Activated naive CD4-positive, alpha-beta T cell (primary cell): ENCODE data around the gene GPR32.
"Not testable (repeated sequence)": the region's sequence is repeated elsewhere in the genome, so short reads cannot be mapped to it uniquely, and the experiment has no call there.

Experiments used
- DNase-seq, 4 experiments: peaks; one replicate each; lab custom pipeline; 2025; lab: John Stamatoyannopoulos, UW

The GPR32 gene

GRCh38 chr19:50749490-50749889, 20.8 kb upstream of the GPR32 start:
- no peak for DNase-seq

DNA sequence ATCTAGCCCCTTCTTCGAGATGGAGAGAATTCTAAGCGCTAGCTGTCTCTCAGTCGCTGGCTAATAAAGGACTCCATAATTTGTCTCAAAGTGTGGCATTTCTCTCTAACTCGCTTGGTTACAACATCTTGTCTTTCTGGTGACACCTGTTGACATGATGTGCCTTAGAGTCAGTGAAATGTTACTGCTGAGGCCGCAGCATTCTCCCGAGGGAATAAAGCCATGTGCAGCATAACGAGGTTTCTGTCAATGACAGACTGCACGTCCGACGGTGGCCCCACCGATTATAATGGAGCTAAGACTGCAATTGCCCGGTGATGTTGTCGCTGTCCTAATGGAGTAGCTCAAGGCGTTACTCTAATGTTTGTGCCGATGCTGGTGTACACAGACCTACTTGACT, 20.3 kb upstream of the GPR32 start:
- DNase-seq, result no peak

- no peak for DNase-seq
Observed at GRCh38 chr19:50753879-50754278, 16.4 kb upstream of the GPR32 start.

DNA sequence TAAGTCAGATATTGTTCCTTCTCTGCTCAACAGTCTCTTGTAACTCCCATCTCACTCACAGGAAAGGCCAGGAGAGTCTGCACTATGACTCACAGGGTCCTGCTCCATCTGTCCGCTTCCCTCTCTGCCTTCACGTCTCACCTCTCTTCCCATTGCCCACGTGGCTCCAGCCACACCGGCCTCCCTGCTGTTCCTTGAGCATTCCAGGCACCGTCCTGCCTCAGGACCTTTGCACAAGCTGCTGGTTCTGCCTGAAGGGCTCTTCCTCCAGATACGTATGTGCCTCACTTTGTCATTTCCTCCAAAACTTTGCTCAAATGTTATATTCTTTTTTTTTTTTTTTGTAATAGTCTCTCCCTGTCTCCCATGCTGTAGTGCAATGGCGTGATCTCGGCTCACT, 14.0 kb upstream of the GPR32 start:
- not testable (repeated sequence) for DNase-seq

- not testable (repeated sequence) for DNase-seq
Observed at GRCh38 chr19:50757624-50758023, 12.6 kb upstream of the GPR32 start.

GRCh38 chr19:50759076-50759475, 11.2 kb upstream of the GPR32 start:
- not testable (repeated sequence) for DNase-seq

GRCh38 chr19:50759886-50760285, 10.4 kb upstream of the GPR32 start:
- no peak for DNase-seq

- not testable (repeated sequence) for DNase-seq
Observed at GRCh38 chr19:50761501-50761900, 8.8 kb upstream of the GPR32 start.

- not testable (repeated sequence) for DNase-seq
Observed at GRCh38 chr19:50763521-50763920, 6.7 kb upstream of the GPR32 start.

DNA sequence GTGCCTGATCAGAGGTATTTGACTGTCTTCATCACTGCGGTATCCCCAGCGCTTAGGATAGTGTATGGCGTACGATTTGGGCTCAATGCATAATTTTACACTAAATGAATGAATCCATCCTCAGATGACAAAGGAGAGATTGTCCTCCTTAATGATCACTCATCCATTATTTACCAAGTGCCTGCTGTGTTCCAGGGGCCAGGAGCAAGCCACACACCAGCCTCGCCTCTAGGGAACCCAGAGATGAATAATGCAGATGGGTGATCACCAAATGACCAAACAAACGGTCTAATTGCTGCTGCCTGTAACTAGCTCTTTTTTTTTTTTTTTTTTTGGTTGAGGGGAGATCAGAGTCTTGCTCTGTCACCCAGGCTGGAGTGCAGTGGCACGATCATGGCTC, 5.9 kb upstream of the GPR32 start:
- no peak for DNase-seq

GRCh38 chr19:50766746-50767145, 3.5 kb upstream of the GPR32 start:
- not testable (repeated sequence) for DNase-seq

DNA sequence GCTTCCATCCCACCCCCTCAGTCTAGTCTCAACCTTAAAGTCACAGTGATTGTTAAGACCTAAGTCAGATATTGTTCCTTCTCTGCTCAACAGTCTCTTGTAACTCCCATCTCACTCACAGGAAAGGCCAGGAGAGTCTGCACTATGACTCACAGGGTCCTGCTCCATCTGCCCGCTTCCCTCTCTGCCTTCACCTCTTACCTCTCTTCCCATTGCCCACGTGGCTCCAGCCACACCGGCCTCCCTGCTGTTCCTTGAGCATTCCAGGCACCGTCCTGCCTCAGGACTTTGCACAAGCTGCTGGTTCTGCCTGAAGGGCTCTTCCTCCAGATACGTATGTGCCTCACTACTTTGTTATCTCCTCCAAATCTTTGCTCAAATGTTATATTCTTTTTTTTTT, 3.0 kb upstream of the GPR32 start:
- DNase-seq, result not testable (repeated sequence)

DNA sequence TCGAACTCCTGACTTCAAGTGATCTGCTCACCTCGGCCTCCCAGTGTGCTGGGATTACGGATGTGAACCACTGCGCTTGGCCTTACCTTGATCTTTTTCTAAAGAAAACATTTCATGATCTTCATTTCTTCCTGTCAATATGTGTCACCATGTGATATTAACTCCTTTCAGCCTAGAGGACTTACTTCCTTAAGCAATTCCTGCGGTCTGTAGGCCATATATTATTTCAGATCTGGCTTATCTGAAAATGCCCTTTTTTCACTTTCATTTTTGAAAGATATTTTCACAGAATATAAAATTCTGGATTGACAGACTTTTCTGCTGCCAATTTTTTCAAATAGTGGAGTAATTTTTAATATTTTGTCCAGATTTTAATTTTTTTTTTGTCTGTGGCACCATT, 2.0 kb upstream of the GPR32 start:
- DNase-seq, result no peak

DNA sequence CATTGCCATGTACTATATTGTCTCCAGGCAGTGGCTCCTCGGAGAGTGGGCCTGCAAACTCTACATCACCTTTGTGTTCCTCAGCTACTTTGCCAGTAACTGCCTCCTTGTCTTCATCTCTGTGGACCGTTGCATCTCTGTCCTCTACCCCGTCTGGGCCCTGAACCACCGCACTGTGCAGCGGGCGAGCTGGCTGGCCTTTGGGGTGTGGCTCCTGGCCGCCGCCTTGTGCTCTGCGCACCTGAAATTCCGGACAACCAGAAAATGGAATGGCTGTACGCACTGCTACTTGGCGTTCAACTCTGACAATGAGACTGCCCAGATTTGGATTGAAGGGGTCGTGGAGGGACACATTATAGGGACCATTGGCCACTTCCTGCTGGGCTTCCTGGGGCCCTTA, 624 bp downstream of the GPR32 start:
- no peak for DNase-seq

DNA sequence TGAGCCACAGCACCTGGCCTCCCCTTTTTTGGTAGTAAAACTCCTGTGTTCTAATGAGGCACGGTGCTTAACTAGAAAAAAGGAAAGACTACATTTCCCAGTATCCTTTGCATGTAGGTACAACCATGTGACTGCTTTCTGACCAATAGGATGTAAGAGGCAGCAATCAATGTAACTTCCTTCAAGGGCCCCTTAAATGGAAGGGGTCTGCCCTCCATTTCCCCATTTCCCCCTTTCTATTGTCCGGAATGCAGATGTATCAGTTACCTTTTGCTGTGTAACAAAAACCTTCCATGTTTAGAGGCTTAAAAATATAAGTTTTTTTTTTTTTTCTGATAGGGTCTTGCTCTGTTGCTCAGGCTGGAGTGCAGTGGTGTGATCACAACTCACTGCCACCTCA, 2.2 kb downstream of the GPR32 start:
- DNase-seq, result no peak

- DNase-seq, result not testable (repeated sequence)
Observed at GRCh38 chr19:50772912-50773311, 2.6 kb downstream of the GPR32 start.

GRCh38 chr19:50773454-50773853, 3.2 kb downstream of the GPR32 start:
- not testable (repeated sequence) for DNase-seq

DNA sequence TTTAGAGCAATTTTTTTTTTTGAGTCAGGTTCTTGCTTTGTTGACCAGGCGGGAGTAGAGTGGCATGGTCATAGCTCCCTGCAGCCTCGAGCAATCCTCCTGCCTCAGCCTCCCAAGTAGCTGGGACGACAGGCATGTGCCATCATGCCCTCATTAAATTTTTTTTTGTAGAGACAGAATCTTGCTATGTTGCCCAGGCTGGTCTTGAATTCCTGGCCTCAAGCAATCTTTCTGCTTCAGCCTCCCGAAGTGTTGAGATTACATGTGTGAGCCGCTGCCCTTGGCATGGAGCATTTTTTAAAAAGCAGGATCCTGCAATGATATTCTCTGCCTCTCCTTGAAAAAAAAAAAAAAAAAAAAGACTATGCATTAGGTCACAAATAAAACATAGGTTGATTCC, 5.9 kb downstream of the GPR32 start:
- DNase-seq, result no peak

DNA sequence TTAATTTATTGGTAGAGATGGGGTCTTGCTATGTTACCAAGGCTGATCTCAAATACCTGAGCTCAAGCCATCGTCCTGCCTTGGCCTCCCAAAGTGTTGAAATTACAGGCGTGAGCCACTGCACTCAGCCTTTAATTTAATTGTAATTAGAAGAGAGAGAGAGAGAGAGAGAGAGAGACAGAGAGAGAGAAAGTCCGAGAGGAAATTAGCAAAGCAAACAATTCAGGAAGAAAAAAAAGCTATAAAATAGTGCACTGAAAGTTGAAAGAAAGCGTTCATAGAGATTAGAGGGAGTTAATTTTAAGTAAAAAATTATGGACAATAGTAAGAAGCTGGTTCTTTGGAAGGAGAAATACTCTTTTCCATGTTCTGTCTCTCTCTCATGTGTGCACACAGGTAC, 7.0 kb downstream of the GPR32 start:
- DNase-seq, result no peak

GRCh38 chr19:50777830-50778303, 7.6 kb downstream of the GPR32 start:
- DNase-seq, result no peak

GRCh38 chr19:50778906-50779430, 8.7 kb downstream of the GPR32 start:
- DNase-seq, result no peak

DNA sequence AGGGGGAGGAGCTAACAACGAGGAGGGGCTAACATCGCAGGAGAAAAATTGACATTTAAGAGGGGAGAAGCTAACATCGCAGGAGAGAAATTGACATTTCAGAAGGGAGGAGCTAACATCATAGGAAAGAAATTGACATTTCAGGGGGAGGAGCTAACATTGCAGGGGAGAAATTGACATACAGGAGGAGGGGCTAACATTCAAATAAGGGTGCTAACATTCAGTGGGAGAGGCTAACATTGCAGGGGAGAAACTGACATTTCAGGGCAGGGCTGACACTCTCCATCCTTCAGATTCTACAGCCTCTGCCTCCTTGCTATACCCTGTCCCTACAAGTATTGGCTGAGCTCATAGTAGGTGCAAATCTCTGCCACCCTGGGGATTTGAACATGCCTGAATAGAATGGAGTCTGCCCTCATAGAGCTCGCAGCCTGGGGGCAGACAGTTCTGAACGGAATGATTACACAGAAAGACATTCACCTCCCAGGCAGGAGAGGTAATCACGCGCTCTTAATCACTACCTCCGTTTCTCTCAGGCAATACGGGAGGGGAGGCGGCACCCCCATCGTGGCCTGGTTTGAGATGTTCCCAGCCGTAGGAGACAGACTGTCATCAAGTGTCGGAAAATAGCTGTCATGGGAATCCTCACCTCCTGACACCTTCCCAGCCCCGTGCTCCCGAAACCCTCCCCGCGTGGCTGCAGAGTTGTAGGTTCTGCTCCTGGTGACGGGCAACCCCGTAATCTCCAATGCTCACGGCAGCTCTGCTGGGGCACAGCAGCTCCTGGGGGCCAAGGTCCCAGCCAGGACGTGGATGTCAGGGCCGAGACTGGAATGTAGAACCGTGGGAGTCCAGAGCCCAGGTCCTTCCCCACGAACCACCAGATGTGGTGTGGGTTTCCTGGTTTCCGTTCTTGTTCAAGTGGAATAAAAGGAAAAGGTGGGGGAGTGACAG, 9.5 kb downstream of the GPR32 start:
- DNase-seq, result no peak

GRCh38 chr19:50780753-50781435, 10.6 kb downstream of the GPR32 start:
- no peak for DNase-seq
